ENCODE results near the gene PCDHGC4. TPM values are rescaled to one million over a fixed set of nuclear protein-coding genes. Genes with fewer than 3 reads are reported as not detected.

The PCDHGC4 gene
- total RNA-seq, 1 experiment from 2014 or later = not detected

GRCh38 chr5:141488591-141489561 is 4.0 kb downstream of the PCDHGC4 start, which contains the start of gene PCDHGC5:
Gene PCDHGC5, plus strand, starts transcription at chr5:141489081. Its CDS starts 160 bp downstream, at chr5:141489241.
- in situ Hi-C loops (cut with HindIII; ENCODE audit: low sequenced_read_pairs) = no loop called here
- peak; percentile 75 for DNase-seq (ENCODE audit: low spot score)

- no peak for DNase-seq (ENCODE audit: low spot score)
- in situ Hi-C loops (cut with HindIII; ENCODE audit: low sequenced_read_pairs) = no loop called here
Measured at GRCh38 chr5:141489841-141490240, 5.0 kb downstream of the PCDHGC4 start.

GRCh38 chr5:141490271-141490670 is 5.4 kb downstream of the PCDHGC4 start:
- in situ Hi-C loops (cut with HindIII; ENCODE audit: low sequenced_read_pairs) = no loop called here
- no peak for DNase-seq (ENCODE audit: low spot score)

- in situ Hi-C loops (cut with HindIII; ENCODE audit: low sequenced_read_pairs) = no loop called here
- no peak for DNase-seq (ENCODE audit: low spot score)
Measured at GRCh38 chr5:141490771-141491170, 5.9 kb downstream of the PCDHGC4 start.

GRCh38 chr5:141491323-141492167 is 6.7 kb downstream of the PCDHGC4 start:
- in situ Hi-C loops (cut with HindIII; ENCODE audit: low sequenced_read_pairs) = no loop called here
- peak; percentile 3 for DNase-seq (ENCODE audit: low spot score)

GRCh38 chr5:141492168-141492885 is 7.5 kb downstream of the PCDHGC4 start:
- peak; percentile 11 for DNase-seq (ENCODE audit: low spot score)
- in situ Hi-C loops (cut with HindIII; ENCODE audit: low sequenced_read_pairs) = no loop called here

- in situ Hi-C loops (cut with HindIII; ENCODE audit: low sequenced_read_pairs) = no loop called here
- DNase-seq (ENCODE audit: low spot score) = peak; percentile 57
Measured at GRCh38 chr5:141493500-141494422, 8.9 kb downstream of the PCDHGC4 start.

- no peak for DNase-seq (ENCODE audit: low spot score)
- in situ Hi-C loops (cut with HindIII; ENCODE audit: low sequenced_read_pairs) = no loop called here
Measured at GRCh38 chr5:141494761-141495452, 10.1 kb downstream of the PCDHGC4 start.

GRCh38 chr5:141495453-141495811 is 10.6 kb downstream of the PCDHGC4 start:
- in situ Hi-C loops (cut with HindIII; ENCODE audit: low sequenced_read_pairs) = no loop called here
- DNase-seq (ENCODE audit: low spot score) = no peak

GRCh38 chr5:141496038-141496437 is 11.2 kb downstream of the PCDHGC4 start:
- no peak for DNase-seq (ENCODE audit: low spot score)
- in situ Hi-C loops (cut with HindIII; ENCODE audit: low sequenced_read_pairs) = no loop called here

GRCh38 chr5:141501761-141502160 is 16.9 kb downstream of the PCDHGC4 start:
- in situ Hi-C loops (cut with HindIII; ENCODE audit: low sequenced_read_pairs) = no loop called here
- no peak for DNase-seq (ENCODE audit: low spot score)

GRCh38 chr5:141503681-141504080 is 18.9 kb downstream of the PCDHGC4 start:
- in situ Hi-C loops (cut with HindIII; ENCODE audit: low sequenced_read_pairs) = no loop called here
- no peak for DNase-seq (ENCODE audit: low spot score)

GRCh38 chr5:141504216-141504615 is 19.4 kb downstream of the PCDHGC4 start:
- in situ Hi-C loops (cut with HindIII; ENCODE audit: low sequenced_read_pairs) = no loop called here
- DNase-seq (ENCODE audit: low spot score) = no peak

GRCh38 chr5:141506381-141507155 is 21.7 kb downstream of the PCDHGC4 start:
- DNase-seq (ENCODE audit: low spot score) = no peak
- in situ Hi-C loops (cut with HindIII; ENCODE audit: low sequenced_read_pairs) = no loop called here

GRCh38 chr5:141507387-141508091 is 22.7 kb downstream of the PCDHGC4 start:
- DNase-seq (ENCODE audit: low spot score) = no peak
- in situ Hi-C loops (cut with HindIII; ENCODE audit: low sequenced_read_pairs) = no loop called here

GRCh38 chr5:141508440-141508797 is 23.6 kb downstream of the PCDHGC4 start:
- in situ Hi-C loops (cut with HindIII; ENCODE audit: low sequenced_read_pairs) = no loop called here
- DNase-seq (ENCODE audit: low spot score) = no peak
